Subcutaneous abdominal adipose tissue (tissue), 5 donors: Measurements from ENCODE around the gene RUBCN.
"Not testable (repeated sequence)": the region's sequence is repeated elsewhere in the genome, so short reads cannot be mapped to it uniquely, and the experiment has no call there.

ENCODE experiments used
- H3K27ac ChIP-seq: one replicate; pipeline ENCODE4 v1.7.0; 2013; ENCODE audit warnings: low read depth, mild to moderate bottlenecking, inconsistent platforms, low read length, moderate library complexity
- H3K27me3 ChIP-seq, 5 donors: one replicate each; pipeline ENCODE4 v1.7.0; 2013; ENCODE audit warnings: low read length in 5 of 5, inconsistent platforms in 1 of 5; ENCODE audit not compliant: control insufficient read depth in 5 of 5, insufficient read depth in 4 of 5
- H3K36me3 ChIP-seq, 5 donors: one replicate each; pipeline ENCODE4 v1.7.0; 2013; ENCODE audit warnings: low read length in 5 of 5; ENCODE audit not compliant: control insufficient read depth in 5 of 5, insufficient read depth in 5 of 5
- H3K4me1 ChIP-seq, 5 donors: one replicate each; pipeline ENCODE4 v1.7.0; 2013; ENCODE audit warnings: low read length in 5 of 5, mild to moderate bottlenecking in 3 of 5, moderate library complexity in 1 of 5; ENCODE audit not compliant: control insufficient read depth in 5 of 5, insufficient read depth in 5 of 5
- H3K4me3 ChIP-seq, 5 donors: one replicate each; pipeline ENCODE4 v1.7.0; 2013; ENCODE audit warnings: low read length in 5 of 5, low read depth in 1 of 5
- H3K9ac ChIP-seq, 5 donors: one replicate each; pipeline ENCODE4 v1.7.0; 2013; ENCODE audit warnings: low read length in 5 of 5, mild to moderate bottlenecking in 4 of 5, moderate library complexity in 3 of 5
- H3K9me3 ChIP-seq, 5 donors: one replicate each; pipeline ENCODE4 v1.7.0; 2013; ENCODE audit warnings: low read length in 5 of 5; ENCODE audit not compliant: control insufficient read depth in 5 of 5
- donor health status: healthy.
- donor health status: healthy.
- donor health status: healthy.
- donor health status: healthy.
- donor health status: healthy.

The RUBCN gene

GRCh38 chr3:197627772-197628523, 108.8 kb downstream of the RUBCN start:
- peak overlapping the region in 3 of 5 donors; percentile 70 to 81 (median 74) for H3K9ac ChIP-seq
- H3K36me3 ChIP-seq, H3K27me3 ChIP-seq, H3K4me1 ChIP-seq, H3K9me3 ChIP-seq: not testable (repeated sequence)
- H3K4me3 ChIP-seq: peak overlapping the region; percentile 53 to 76 (median 63)
- peak overlapping the region; percentile 23 for H3K27ac ChIP-seq

GRCh38 chr3:197627158-197627771, 109.4 kb downstream of the RUBCN start:
- not testable (repeated sequence) for H3K4me1 ChIP-seq, H3K36me3 ChIP-seq, H3K27me3 ChIP-seq, H3K27ac ChIP-seq, H3K9me3 ChIP-seq
- H3K4me3 ChIP-seq: peak overlapping the region in 3 of 5 donors; percentile 53 to 76 (median 63)
- peak overlapping the region in 2 of 5 donors; percentile 70 to 74 for H3K9ac ChIP-seq

- H3K36me3 ChIP-seq, H3K27ac ChIP-seq, H3K9ac ChIP-seq, H3K9me3 ChIP-seq, H3K27me3 ChIP-seq, H3K4me1 ChIP-seq: not testable (repeated sequence)
- H3K4me3 ChIP-seq: peak overlapping the region in 2 of 5 donors; percentile 42 to 51
Measured at GRCh38 chr3:197626404-197627157, 110.1 kb downstream of the RUBCN start.

- H3K4me3 ChIP-seq, H3K27ac ChIP-seq, H3K4me1 ChIP-seq, H3K27me3 ChIP-seq, H3K9ac ChIP-seq, H3K9me3 ChIP-seq: not testable (repeated sequence)
- peaks cover 17 to 46% (median 36%) of the 10 kb centered on the region in 5 donors for H3K36me3 ChIP-seq
Measured at GRCh38 chr3:197621478-197621877, 115.2 kb downstream of the RUBCN start.
